ENCODE results near the gene LCOR.

Gene LCOR

GRCh38 chr10:96890580-96890979 is 58.5 kb downstream of the LCOR start:
- no peak for DNase-seq (ENCODE audit: low spot score)

- no peak for DNase-seq (ENCODE audit: low spot score)
Measured at GRCh38 chr10:96891840-96892239, 59.7 kb downstream of the LCOR start.

GRCh38 chr10:96895662-96896424 is 63.7 kb downstream of the LCOR start:
- DNase-seq (ENCODE audit: low spot score) = no peak

GRCh38 chr10:96896884-96897589 is 64.9 kb downstream of the LCOR start:
- DNase-seq (ENCODE audit: low spot score) = no peak

GRCh38 chr10:96902117-96902516 is 70.0 kb downstream of the LCOR start:
- DNase-seq (ENCODE audit: low spot score) = no peak

- no peak for DNase-seq (ENCODE audit: low spot score)
Measured at GRCh38 chr10:96902731-96903358, 70.7 kb downstream of the LCOR start.

- no peak for DNase-seq (ENCODE audit: low spot score)
Measured at GRCh38 chr10:96904648-96905047, 72.5 kb downstream of the LCOR start.

- DNase-seq (ENCODE audit: low spot score) = no peak
Measured at GRCh38 chr10:96906864-96907263, 74.8 kb downstream of the LCOR start.

GRCh38 chr10:96910488-96911395 is 78.6 kb downstream of the LCOR start:
- peak; percentile 42 for DNase-seq (ENCODE audit: low spot score)

GRCh38 chr10:96912405-96912804 is 80.3 kb downstream of the LCOR start:
- no peak for DNase-seq (ENCODE audit: low spot score)

- DNase-seq (ENCODE audit: low spot score) = no peak
Measured at GRCh38 chr10:96913906-96914305, 81.8 kb downstream of the LCOR start.

GRCh38 chr10:96917628-96918027 is 85.5 kb downstream of the LCOR start:
- no peak for DNase-seq (ENCODE audit: low spot score)

GRCh38 chr10:96918214-96919002 is 86.3 kb downstream of the LCOR start:
- no peak for DNase-seq (ENCODE audit: low spot score)

GRCh38 chr10:96919785-96920430 is 87.8 kb downstream of the LCOR start:
- DNase-seq (ENCODE audit: low spot score) = no peak

- DNase-seq (ENCODE audit: low spot score) = no peak
Measured at GRCh38 chr10:96921655-96922054, 89.6 kb downstream of the LCOR start.

GRCh38 chr10:96922978-96923948 is 91.2 kb downstream of the LCOR start:
- DNase-seq (ENCODE audit: low spot score) = no peak

GRCh38 chr10:96924861-96925260 is 92.8 kb downstream of the LCOR start:
- no peak for DNase-seq (ENCODE audit: low spot score)

GRCh38 chr10:96930469-96930868 is 98.4 kb downstream of the LCOR start:
- DNase-seq (ENCODE audit: low spot score) = no peak

- no peak for DNase-seq (ENCODE audit: low spot score)
Measured at GRCh38 chr10:96935148-96935547, 103.0 kb downstream of the LCOR start.

GRCh38 chr10:96935810-96936209 is 103.7 kb downstream of the LCOR start:
- no peak for DNase-seq (ENCODE audit: low spot score)

Measured in LoVo (cell line).